Heart left ventricle (tissue), 16 donors: ENCODE results near the gene JAKMIP1. TPM values are rescaled to one million over a fixed set of nuclear protein-coding genes. Genes with fewer than 3 reads are reported as not detected.

Experiments
- ATAC-seq, 4 donors: fragments of 200-7000 bp; cut with Tn5 transposase; one replicate each; pipeline ENCODE4 v1.9.1; 2020 to 2022; ENCODE audit warnings: moderate library complexity in 4 of 4, mild to moderate bottlenecking in 3 of 4, moderate number of reproducible peaks in 1 of 4
- DNase-seq, 5 donors: peaks; one replicate each; pipeline ENCODE4 v3.0.0-alpha.2; 2020
- H3K27ac ChIP-seq, 12 donors: fragments of 200-600 bp; sonication (generic) in 4 of 12; one replicate each; pipeline versions ENCODE4 v1.5.0 to v1.8.0; 2016 to 2022; ENCODE audit warnings: mild to moderate bottlenecking in 2 of 12
- H3K27me3 ChIP-seq, 9 donors: fragments of 200-600 bp; sonication (generic) in 2 of 9; one replicate each; pipeline versions ENCODE4 v1.5.1 to v1.8.0; 2016 to 2022; ENCODE audit warnings: mild to moderate bottlenecking in 3 of 9
- H3K36me3 ChIP-seq, 9 donors: fragments of 200-600 bp; sonication (generic) in 2 of 9; one replicate each; pipeline versions ENCODE4 v1.5.0 to v1.8.0; 2018 to 2022; ENCODE audit warnings: mild to moderate bottlenecking in 2 of 9
- H3K4me1 ChIP-seq, 12 donors: fragments of 200-600 bp; sonication (generic) in 4 of 12; one replicate each; pipeline versions ENCODE4 v1.5.0 to v1.8.0; 2016 to 2022; ENCODE audit warnings: mild to moderate bottlenecking in 3 of 12
- H3K4me3 ChIP-seq, 12 donors: fragments of 200-600 bp; sonication (generic) in 4 of 12; one replicate each; pipeline versions ENCODE4 v1.5.0 to v1.8.0; 2017 to 2022; ENCODE audit warnings: mild to moderate bottlenecking in 9 of 12, moderate library complexity in 4 of 12
- H3K9me3 ChIP-seq, 12 donors: fragments of 200-600 bp; sonication (generic) in 4 of 12; one replicate each; pipeline versions ENCODE4 v1.5.0 to v1.8.0; 2016 to 2022; ENCODE audit warnings: mild to moderate bottlenecking in 1 of 12
- CTCF ChIP-seq, 12 donors: fragments of 200-600 bp; sonication (generic) in 4 of 12; IDR thresholded peaks; one replicate each; pipeline versions ENCODE4 v1.5.0 to v1.8.0; 2018 to 2022; ENCODE audit warnings: antibody characterized with exemption in 12 of 12, mild to moderate bottlenecking in 5 of 12
- POLR2A ChIP-seq, 2 donors: fragments of 450-650 bp; IDR thresholded peaks; one replicate each; pipeline ENCODE4 v1.6.1; 2017; ENCODE audit warnings: antibody characterized with exemption in 2 of 2, mild to moderate bottlenecking in 2 of 2, moderate library complexity in 2 of 2
- WGBS, 4 donors: extraction: QIAGEN DNeasy Blood & Tissue Kit in 2 of 4; methylation state at CpG; one replicate each; pipeline versions ENCODE4 v1.1.5 to v1.1.7; 2013 to 2018; 5-methylcytosine and 5-hydroxymethylcytosine counted together
- intact Hi-C, 10 donors: fragments of 100-400 bp; cut with DNase I; formaldehyde crosslinking; loops; one replicate each; pipeline versions ENCODE4 v1.11.1 to v1.14.2; 2022
- polyA plus RNA-seq, 2 donors: library from polyadenylated mRNA; stranded (reverse); fragments of 200-250 nt; gene quantifications; one replicate each; pipeline ENCODE4 v1.2.3, GENCODE V29; 2013
- total RNA-seq, 9 donors: library from RNA; depleted of rRNA in 2 of 9; stranded (reverse); fragments of >200 nt in 2 of 9; fragmentation: NEBNext Ultra II Directional in 3 of 9; extraction: Animal tissue kit (Norgen Biotek cat#: 25700) in 3 of 9; gene quantifications; one replicate each; pipeline versions ENCODE4 v1.1.0 to v1.2.4, GENCODE V29; 2016 to 2023
- donor health status: ischemic (EF 13 %, LVEDD 7.1; RV severe dilation, severe dysfunction).
- donor health status: healthy with polysubstance abuse.
- donor health status: DM: no; HTN: yes; CAD: no.
- donor health status: DM: no; HTN: no; CAD: no.
- donor health status: ischemic (EF 25% LVEDD 6.9; RV normal size, moderate dysfunction).
- donor health status: ischemic (EF 25% LVEDD 5.7; RV mildly dilated, moderate dysfunction).
- donor health status: healthy.
- donor health status: DM: yes; HTN: yes; CAD: no.
- donor health status: ischemic (EF 35%, LVEDD 5.7; RV mildly dilated, moderate dysfunction).
- donor health status: nonischemic (EF 11% LVEDD 7.7; RV severe dilation, severe dysfunction).
- donor health status: DM: yes; HTN: yes; CAD: no.
- donor health status: PGD.
- donor health status: ischemic (EF 29% LVEDD 5.4; RV normal size, mild dysfunction).
- donor health status: nonischemic (EF 23%, LVEDD 6.1; RV moderate dilation, normal function).

Gene JAKMIP1
- total and polyA plus RNA-seq, 11 donors: 0.01 to 0.99 (median 0.23) TPM; not detected in 6

DNA sequence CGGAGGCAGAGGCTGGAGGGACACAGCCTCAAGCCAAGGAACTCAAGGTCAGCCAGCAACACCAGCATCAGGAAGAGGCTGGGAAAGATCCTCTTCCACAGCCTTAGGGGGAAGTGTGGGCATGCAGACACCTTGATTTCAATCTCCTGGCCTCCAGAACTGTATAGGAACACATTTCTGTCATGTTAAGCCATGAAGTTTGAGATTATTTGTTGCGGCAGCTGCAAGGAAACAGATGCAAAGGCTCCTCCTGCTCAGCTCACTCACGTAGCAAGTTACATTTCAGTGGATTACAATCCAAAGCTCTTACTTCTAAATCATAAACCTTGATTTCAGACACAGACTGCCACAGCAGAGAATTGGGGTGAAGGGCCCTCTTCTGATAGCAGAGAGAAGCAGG, 113.5 kb downstream of the JAKMIP1 start:
- intact Hi-C loops: loop anchor here (1.0 to 5.0 kb wide), 3 partner anchors 88 to 90 kb away; no protein-coding TSS in a partner anchor
- no peaks in the 10 kb centered on the region for H3K9me3 ChIP-seq
- no peak for TF ChIP-seq POLR2A (IDR thresholded peaks at IDR 0.05)
- TF ChIP-seq CTCF (IDR thresholded peaks at IDR 0.05): no peak
- peak in 1 of 4 donors; percentile 24 for ATAC-seq
- no peaks in the 10 kb centered on the region for H3K4me1 ChIP-seq
- 83 to 95% (median 88%) methylated on average over 3 of the region's 3 CpGs for WGBS, 4 donors
- no peak overlapping the region for H3K4me3 ChIP-seq
- peaks cover 0 to 14% (median 0%) of the 10 kb centered on the region in 9 donors for H3K27me3 ChIP-seq
- no peaks in the 10 kb centered on the region for H3K36me3 ChIP-seq
- no peak for DNase-seq
- H3K27ac ChIP-seq: no peak overlapping the region

DNA sequence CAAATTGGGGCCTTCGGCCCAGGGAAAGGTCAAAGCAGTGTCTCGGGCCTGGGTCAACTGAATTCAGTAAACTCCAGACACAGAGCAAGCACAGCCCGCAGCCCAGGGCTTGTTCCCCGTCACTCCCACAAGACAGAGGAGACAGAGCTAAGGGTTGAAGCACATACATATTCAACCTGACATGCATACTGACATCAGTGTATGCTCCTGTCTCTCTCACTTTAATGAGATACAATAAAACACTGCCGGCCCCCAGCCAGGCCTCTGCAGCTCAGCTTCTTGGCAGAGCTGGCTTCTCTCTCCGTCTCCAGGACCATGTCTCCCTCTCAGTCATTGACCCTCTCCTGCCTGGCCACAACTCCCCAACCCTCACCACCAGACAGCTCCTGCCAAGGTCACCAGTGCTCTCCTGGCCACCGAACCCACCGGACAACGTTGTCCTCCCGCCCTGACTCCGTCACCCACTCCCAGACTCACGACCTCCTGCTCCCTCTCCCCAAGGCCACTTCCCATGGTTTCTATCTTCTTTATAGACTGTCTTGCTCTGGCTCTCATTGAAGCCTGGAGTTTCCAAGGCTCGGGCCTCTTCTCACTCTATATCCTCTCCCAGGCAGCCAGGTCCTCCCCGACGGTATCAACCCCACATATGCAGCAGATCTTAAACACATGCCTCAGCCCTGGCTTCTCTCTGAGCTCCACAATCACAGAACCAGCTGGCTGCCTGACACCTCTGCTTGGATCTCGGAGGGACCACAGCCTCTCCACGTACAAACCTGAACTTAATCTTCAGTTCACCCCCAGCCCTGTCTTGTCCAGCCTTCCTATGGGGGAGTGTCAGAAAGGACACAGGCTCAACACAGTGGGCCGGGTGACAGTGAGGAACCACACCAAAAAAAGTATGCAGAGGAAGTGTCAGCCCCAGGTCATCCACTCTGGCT, 114.4 kb downstream of the JAKMIP1 start:
- intact Hi-C loops: loop anchor here in 8 of 10 donors (2.0 to 5.0 kb wide), 2 partner anchors 87 to 89 kb away; no protein-coding TSS in a partner anchor
- H3K4me1 ChIP-seq: no peaks in the 10 kb centered on the region
- H3K27ac ChIP-seq: no peak overlapping the region
- 72 to 77% (median 75%) methylated on average over 18 of the region's 18 CpGs for WGBS, 4 donors
- H3K9me3 ChIP-seq: no peaks in the 10 kb centered on the region
- ATAC-seq (no peak), DNase-seq (no peak)
- no peak overlapping the region for H3K4me3 ChIP-seq
- peaks cover 0 to 11% (median 0%) of the 10 kb centered on the region in 9 donors for H3K27me3 ChIP-seq
- TF ChIP-seq POLR2A (IDR thresholded peaks at IDR 0.05) (no peak), CTCF (IDR thresholded peaks at IDR 0.05) (no peak)
- no peaks in the 10 kb centered on the region for H3K36me3 ChIP-seq

- no peak for ATAC-seq
- WGBS, 4 donors: 86 to 92% (median 87%) methylated on average over 16 of the region's 16 CpGs
- no peak for DNase-seq
- no peak for TF ChIP-seq CTCF (IDR thresholded peaks at IDR 0.05)
- TF ChIP-seq POLR2A (IDR thresholded peaks at IDR 0.05): no peak
- Histone ChIP-seq H3K4me3 (no peak overlapping the region), H3K27ac (no peak overlapping the region), H3K36me3 (no peaks in the 10 kb centered on the region), H3K4me1 (no peaks in the 10 kb centered on the region), H3K27me3 (peaks cover 0 to 11% (median 0%) of the 10 kb centered on the region in 9 donors), H3K9me3 (no peaks in the 10 kb centered on the region)
- intact Hi-C loops: loop anchor here in 5 of 10 donors (5.0 kb wide), 1 partner anchor 88 kb away; no protein-coding TSS in a partner anchor
Measured at GRCh38 chr4:6085028-6085690, 115.2 kb downstream of the JAKMIP1 start.

- Histone ChIP-seq H3K4me3 (no peak overlapping the region), H3K27ac (no peak overlapping the region), H3K36me3 (no peaks in the 10 kb centered on the region), H3K9me3 (no peaks in the 10 kb centered on the region), H3K4me1 (no peaks in the 10 kb centered on the region), H3K27me3 (peaks cover 0 to 4% (median 0%) of the 10 kb centered on the region in 9 donors)
- ATAC-seq (no peak), DNase-seq (no peak)
- WGBS, 4 donors: 71 to 80% (median 78%) methylated on average over 9 to 12 of the region's 12 CpGs
- TF ChIP-seq CTCF (IDR thresholded peaks at IDR 0.05): no peak
- TF ChIP-seq POLR2A (IDR thresholded peaks at IDR 0.05): no peak
- intact Hi-C loops: no loop called here
Measured at GRCh38 chr4:6079965-6080364, 120.4 kb downstream of the JAKMIP1 start.
